Kidney epithelial cell (primary cell): ENCODE measurements around the gene PRR22. TPM values are rescaled to one million over a fixed set of nuclear protein-coding genes. Genes with fewer than 3 reads are reported as not detected.

Experiments
- DNase-seq: peaks from one replicate; pipeline ENCODE4 v3.0.0-alpha.2; 2010; ENCODE audit warnings: low read depth
- H3K27me3 ChIP-seq: 2 replicates; pipeline ENCODE4 v1.6.0; 2011; ENCODE audit warnings: low read length; ENCODE audit not compliant: control insufficient read depth, insufficient read depth
- H3K36me3 ChIP-seq: 2 replicates; pipeline ENCODE4 v1.5.1; 2011; ENCODE audit warnings: low read length; ENCODE audit not compliant: control insufficient read depth, insufficient read depth
- H3K4me3 ChIP-seq: 2 replicates; pipeline ENCODE4 v1.5.1; 2011; ENCODE audit warnings: low read depth, mild to moderate bottlenecking, control low read depth, low read length
- CTCF ChIP-seq: IDR thresholded peaks from 2 replicates; pipeline ENCODE4 v1.5.1; 2011; ENCODE audit warnings: mild to moderate bottlenecking, moderate library complexity, low read length, control low read depth, inconsistent platforms; ENCODE audit not compliant: insufficient read depth, poor library complexity, severe bottlenecking
- total RNA-seq: library from RNA; depleted of rRNA; stranded (reverse); fragments of >200 nt; gene quantifications from 2 replicates; pipeline ENCODE4 v1.2.3, GENCODE V29; 2015

The PRR22 gene
- total RNA-seq, 1 donor from 2014 or later: 2.2 TPM

- Histone ChIP-seq H3K36me3 (no peaks in the 10 kb centered on the region), H3K4me3 (no peak overlapping the region), H3K27me3 (peaks cover 22% of the 10 kb centered on the region)
- TF ChIP-seq CTCF: no peak
- no peak for DNase-seq
Measured at GRCh38 chr19:5809053-5809452, 24.5 kb upstream of the PRR22 start.

- no peak overlapping the region for H3K4me3 ChIP-seq
- TF ChIP-seq CTCF: no peak
- peaks cover 25% of the 10 kb centered on the region for H3K27me3 ChIP-seq
- H3K36me3 ChIP-seq: no peaks in the 10 kb centered on the region
- no peak for DNase-seq
Measured at GRCh38 chr19:5808120-5808816, 23.7 kb upstream of the PRR22 start.

GRCh38 chr19:5806905-5807304 is 22.4 kb upstream of the PRR22 start:
- Histone ChIP-seq H3K36me3 (no peaks in the 10 kb centered on the region), H3K4me3 (no peak overlapping the region), H3K27me3 (peaks cover 32% of the 10 kb centered on the region)
- DNase-seq: no peak
- no peak for TF ChIP-seq CTCF

GRCh38 chr19:5806133-5806489 is 21.6 kb upstream of the PRR22 start:
- DNase-seq: no peak
- Histone ChIP-seq H3K4me3 (no peak overlapping the region), H3K27me3 (peaks cover 33% of the 10 kb centered on the region), H3K36me3 (no peaks in the 10 kb centered on the region)
- TF ChIP-seq CTCF: no peak

GRCh38 chr19:5805462-5806132 is 21.1 kb upstream of the PRR22 start:
- Histone ChIP-seq H3K4me3 (peak overlapping the region; percentile 10), H3K36me3 (no peaks in the 10 kb centered on the region), H3K27me3 (peaks cover 33% of the 10 kb centered on the region)
- DNase-seq: no peak
- peak; percentile 77 for TF ChIP-seq CTCF
